GM12878 (cell line): ENCODE data around the gene GOSR2. TPM values are rescaled to one million over a fixed set of nuclear protein-coding genes. Genes with fewer than 3 reads are reported as not detected.

Experiments
- BHLHE40 ChIP-seq, 2 experiments: fragments of 450-650 bp in 1 of 2; IDR thresholded peaks; 2 replicates each; pipeline ENCODE4 v1.6.1; 2011 to 2017; ENCODE audit warnings: low read depth in 2 of 2, borderline replicate concordance in 1 of 2, improper control_type of control experiment in 1 of 2, low read length in 1 of 2, mild to moderate bottlenecking in 1 of 2
- CBX3 ChIP-seq: fragments of 200-600 bp; sonication (generic); IDR thresholded peaks from 2 replicates; pipeline ENCODE4 v1.6.1; 2016; ENCODE audit warnings: low read depth, borderline replicate concordance
- CREB1 ChIP-seq: IDR thresholded peaks from 2 replicates; pipeline ENCODE4 v1.6.1; 2012; ENCODE audit warnings: low read depth, mild to moderate bottlenecking, inconsistent platforms
- EZH2 ChIP-seq: IDR thresholded peaks from 2 replicates; pipeline ENCODE4 v1.6.1; 2012; ENCODE audit warnings: low read depth, mild to moderate bottlenecking, control low read depth, inconsistent platforms, low read length, borderline replicate concordance; ENCODE audit not compliant: control insufficient read depth
- FOS ChIP-seq: IDR thresholded peaks from 3 replicates; pipeline ENCODE4 v1.6.1; 2011; ENCODE audit warnings: borderline replicate concordance; ENCODE audit not compliant: insufficient read length; ENCODE audit errors: extremely low read depth
- FOXK2 ChIP-seq: fragments of 450-650 bp; IDR thresholded peaks from 2 replicates; pipeline ENCODE4 v1.6.1; 2017; ENCODE audit warnings: mild to moderate bottlenecking, moderate library complexity
- GATAD2B ChIP-seq: fragments of 450-650 bp; conservative IDR thresholded peaks from 2 replicates; pipeline ENCODE4 v1.6.1; 2017; ENCODE audit warnings: low read depth, mild to moderate bottlenecking, moderate library complexity
- IKZF1 ChIP-seq: fragments of 450-650 bp; conservative IDR thresholded peaks from 2 replicates; pipeline ENCODE4 v1.6.1; 2017; ENCODE audit warnings: antibody characterized with exemption, mild to moderate bottlenecking
- IRF4 ChIP-seq: IDR thresholded peaks from 2 replicates; pipeline ENCODE4 v1.6.1; 2011; ENCODE audit warnings: low read depth, low read length
- MYB ChIP-seq: fragments of 150-350 bp; IDR thresholded peaks from 2 replicates; pipeline ENCODE4 v1.6.1; 2014; ENCODE audit warnings: mild to moderate bottlenecking, low read depth, low read length, borderline replicate concordance
- NFIC ChIP-seq: IDR thresholded peaks from 2 replicates; pipeline ENCODE4 v1.6.1; 2012; ENCODE audit warnings: low read depth, mild to moderate bottlenecking, inconsistent platforms, low read length, moderate library complexity
- NFXL1 ChIP-seq: fragments of 450-650 bp; IDR thresholded peaks from 2 replicates; pipeline ENCODE4 v1.6.1; 2017; ENCODE audit warnings: antibody characterized with exemption, mild to moderate bottlenecking, borderline replicate concordance
- PML ChIP-seq: IDR thresholded peaks from 2 replicates; pipeline ENCODE4 v1.6.1; 2012; ENCODE audit warnings: low read length, inconsistent platforms
- RB1 ChIP-seq: fragments of 450-650 bp; formaldehyde crosslinking; IDR thresholded peaks from 2 replicates; pipeline ENCODE4 v1.6.1; 2017; ENCODE audit warnings: mild to moderate bottlenecking, borderline replicate concordance
- RUNX3 ChIP-seq: IDR thresholded peaks from 2 replicates; pipeline ENCODE4 v1.6.1; 2012; ENCODE audit warnings: low read length, inconsistent platforms
- SMAD1 ChIP-seq: fragments of 450-650 bp; IDR thresholded peaks from 2 replicates; pipeline ENCODE4 v1.6.1; 2018; ENCODE audit warnings: mild to moderate bottlenecking, low read depth; ENCODE audit not compliant: partially characterized antibody
- SMC3 ChIP-seq: IDR thresholded peaks from 2 replicates; pipeline ENCODE4 v1.6.1; 2011; ENCODE audit warnings: low read length, improper control_type of control experiment, borderline replicate concordance
- SRF ChIP-seq, 2 experiments: IDR thresholded peaks; 2 replicates each; pipeline ENCODE4 v1.6.1; 2011; ENCODE audit warnings: low read depth in 2 of 2, low read length in 2 of 2, mild to moderate bottlenecking in 1 of 2, moderate library complexity in 1 of 2
- SUPT20H ChIP-seq: IDR thresholded peaks from 2 replicates; pipeline ENCODE4 v1.6.1; 2011; ENCODE audit warnings: low read depth, mild to moderate bottlenecking, low read length, moderate library complexity, borderline replicate concordance; ENCODE audit not compliant: control insufficient read depth
- TCF7 ChIP-seq: IDR thresholded peaks from 2 replicates; pipeline ENCODE4 v1.6.1; 2014; ENCODE audit warnings: antibody characterized with exemption, borderline replicate concordance
- ZBED1 ChIP-seq: IDR thresholded peaks from 2 replicates; pipeline ENCODE4 v1.6.1; 2016; ENCODE audit warnings: borderline replicate concordance
- ZSCAN29 ChIP-seq: fragments of 450-650 bp; IDR thresholded peaks from 2 replicates; pipeline ENCODE4 v1.6.1; 2017; ENCODE audit warnings: mild to moderate bottlenecking, moderate library complexity
- polyA plus RNA-seq, 11 experiments: library from polyadenylated mRNA; depleted of rRNA in 4 of 11; unstranded in 6 of 11; stranded (reverse) in 5 of 11; fragments of >200 nt; fragmentation: Nextera tagmentation in 4 of 11; fragmentation: Illumina TruSeq in 1 of 11; extraction: Ambion mirVana in 4 of 11; extraction: Trizol in 1 of 11; gene quantifications; 1 replicate in 1 of 11; 2 replicates in 10 of 11; pipeline versions ENCODE4 v1.2.1 to v1.2.3, GENCODE V29; 2011 to 2016; ENCODE audit warnings: inconsistent platforms in 2 of 11, missing spikeins in 2 of 11, low read depth in 1 of 11
- total RNA-seq, 4 experiments: library from RNA; depleted of rRNA in 3 of 4; stranded (reverse); fragments of >200 nt in 3 of 4; fragmentation: Illumina TruSeq in 1 of 4; extraction: Trizol in 1 of 4; gene quantifications; 2 replicates each; pipeline versions ENCODE4 v1.2.1 to v1.2.3, GENCODE V29; 2013 to 2021
- TF ChIP-seq, protein P1 (sequence below): IDR thresholded peaks from 2 replicates; pipeline ENCODE4 v1.6.1; 2011; ENCODE audit warnings: borderline replicate concordance, low read depth, mild to moderate bottlenecking, moderate library complexity, low read length; ENCODE audit not compliant: insufficient read depth, poor library complexity, severe bottlenecking
- TF ChIP-seq, protein P2 (sequence below): IDR thresholded peaks from 2 replicates; pipeline ENCODE4 v1.6.1; 2012; ENCODE audit warnings: low read length, inconsistent platforms
- TF ChIP-seq, protein P3 (sequence below): fragments of 450-650 bp; IDR thresholded peaks from 2 replicates; pipeline ENCODE4 v1.6.1; 2017; ENCODE audit warnings: low read depth, mild to moderate bottlenecking, moderate library complexity
- TF ChIP-seq, protein P4 (sequence below): IDR thresholded peaks from 2 replicates; pipeline ENCODE4 v1.6.1; 2012; ENCODE audit warnings: low read depth, low read length, improper control_type of control experiment

The GOSR2 gene
- total and polyA plus RNA-seq, 10 of the 15 experiments (the other 5 are each of a cell fraction or from before 2014, with no cell fraction given) = 30.1 to 64.5 (median 47.0) TPM

DNA sequence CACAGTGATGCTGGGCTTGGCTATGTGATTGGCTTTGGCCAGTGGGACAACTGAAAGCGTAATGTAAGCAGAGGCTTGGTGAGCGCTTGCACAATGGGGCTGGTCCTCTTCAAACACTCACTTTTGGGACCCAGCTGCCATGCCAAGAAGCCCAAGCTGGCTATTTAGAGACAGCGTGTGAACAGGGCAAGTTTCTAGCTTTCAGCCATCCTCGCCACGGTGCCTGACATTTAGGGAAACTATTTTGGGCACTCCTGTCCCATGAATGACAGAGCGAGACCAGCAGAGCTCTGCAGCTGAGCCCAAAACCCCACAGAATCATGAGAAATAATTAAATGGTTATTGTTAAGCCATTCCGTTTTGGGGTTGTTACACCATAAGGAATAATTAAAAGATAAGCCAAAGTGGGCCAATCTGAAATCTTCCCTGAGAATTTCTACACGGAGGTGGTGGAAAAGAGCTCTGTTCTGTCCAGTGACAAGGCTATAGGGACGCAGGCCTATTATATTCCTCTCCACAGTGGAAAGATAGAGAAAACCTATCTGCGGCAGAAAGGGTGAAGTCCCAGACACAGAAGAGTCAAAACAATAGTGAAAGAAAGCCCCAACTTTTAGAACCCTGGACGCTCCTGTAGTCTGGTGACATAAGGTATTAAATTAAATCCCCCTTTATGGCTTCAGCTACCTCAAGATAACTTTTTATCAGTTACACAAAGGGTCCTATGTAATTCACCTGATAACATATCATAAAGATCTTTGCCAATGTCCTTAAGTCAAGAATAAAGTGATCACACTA is 66.9 kb downstream of the GOSR2 start (continued):
- TF ChIP-seq FOS = no peak
- peak; percentile 58 for TF ChIP-seq RUNX3
- TF ChIP-seq BHLHE40 (IDR thresholded peaks at IDR 0.05; ENCODE audit: borderline replicate concordance in 1 of 2, low read depth in 2 of 2, low read length in 1 of 2) = peak in 1 of 2 experiments; percentile 21; a peak in 1 of 4 replicates
- no peak for TF ChIP-seq RB1
- TF ChIP-seq, protein P1, sequence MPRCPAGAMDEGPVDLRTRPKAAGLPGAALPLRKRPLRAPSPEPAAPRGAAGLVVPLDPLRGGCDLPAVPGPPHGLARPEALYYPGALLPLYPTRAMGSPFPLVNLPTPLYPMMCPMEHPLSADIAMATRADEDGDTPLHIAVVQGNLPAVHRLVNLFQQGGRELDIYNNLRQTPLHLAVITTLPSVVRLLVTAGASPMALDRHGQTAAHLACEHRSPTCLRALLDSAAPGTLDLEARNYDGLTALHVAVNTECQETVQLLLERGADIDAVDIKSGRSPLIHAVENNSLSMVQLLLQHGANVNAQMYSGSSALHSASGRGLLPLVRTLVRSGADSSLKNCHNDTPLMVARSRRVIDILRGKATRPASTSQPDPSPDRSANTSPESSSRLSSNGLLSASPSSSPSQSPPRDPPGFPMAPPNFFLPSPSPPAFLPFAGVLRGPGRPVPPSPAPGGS = no peak
- TF ChIP-seq SMAD1 = no peak
- no peak for TF ChIP-seq SMC3
- TF ChIP-seq ZSCAN29 = no peak
- no peak for TF ChIP-seq NFXL1
- TF ChIP-seq, protein P2, sequence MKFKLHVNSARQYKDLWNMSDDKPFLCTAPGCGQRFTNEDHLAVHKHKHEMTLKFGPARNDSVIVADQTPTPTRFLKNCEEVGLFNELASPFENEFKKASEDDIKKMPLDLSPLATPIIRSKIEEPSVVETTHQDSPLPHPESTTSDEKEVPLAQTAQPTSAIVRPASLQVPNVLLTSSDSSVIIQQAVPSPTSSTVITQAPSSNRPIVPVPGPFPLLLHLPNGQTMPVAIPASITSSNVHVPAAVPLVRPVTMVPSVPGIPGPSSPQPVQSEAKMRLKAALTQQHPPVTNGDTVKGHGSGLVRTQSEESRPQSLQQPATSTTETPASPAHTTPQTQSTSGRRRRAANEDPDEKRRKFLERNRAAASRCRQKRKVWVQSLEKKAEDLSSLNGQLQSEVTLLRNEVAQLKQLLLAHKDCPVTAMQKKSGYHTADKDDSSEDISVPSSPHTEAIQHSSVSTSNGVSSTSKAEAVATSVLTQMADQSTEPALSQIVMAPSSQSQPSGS = 0 out of 2 replicates have a peak, but pooled peaks have one; percentile 38
- TF ChIP-seq SRF (IDR thresholded peaks at IDR 0.05; ENCODE audit: low read depth in 2 of 2, low read length in 2 of 2) = no peak
- TF ChIP-seq IKZF1 = 0 out of 2 replicates have a peak, but pooled peaks have one; percentile 23
- no peak for TF ChIP-seq PML
- no peak for TF ChIP-seq EZH2
- no peak for TF ChIP-seq ZBED1
- no peak for TF ChIP-seq SUPT20H
- TF ChIP-seq CBX3 = no peak
- TF ChIP-seq CREB1 = no peak
- peak; percentile 56; the same call in 1 of the 2 replicates for TF ChIP-seq IRF4
- no peak for TF ChIP-seq MYB
- no peak for TF ChIP-seq NFIC
- no peak for TF ChIP-seq FOXK2
- TF ChIP-seq, protein P3, sequence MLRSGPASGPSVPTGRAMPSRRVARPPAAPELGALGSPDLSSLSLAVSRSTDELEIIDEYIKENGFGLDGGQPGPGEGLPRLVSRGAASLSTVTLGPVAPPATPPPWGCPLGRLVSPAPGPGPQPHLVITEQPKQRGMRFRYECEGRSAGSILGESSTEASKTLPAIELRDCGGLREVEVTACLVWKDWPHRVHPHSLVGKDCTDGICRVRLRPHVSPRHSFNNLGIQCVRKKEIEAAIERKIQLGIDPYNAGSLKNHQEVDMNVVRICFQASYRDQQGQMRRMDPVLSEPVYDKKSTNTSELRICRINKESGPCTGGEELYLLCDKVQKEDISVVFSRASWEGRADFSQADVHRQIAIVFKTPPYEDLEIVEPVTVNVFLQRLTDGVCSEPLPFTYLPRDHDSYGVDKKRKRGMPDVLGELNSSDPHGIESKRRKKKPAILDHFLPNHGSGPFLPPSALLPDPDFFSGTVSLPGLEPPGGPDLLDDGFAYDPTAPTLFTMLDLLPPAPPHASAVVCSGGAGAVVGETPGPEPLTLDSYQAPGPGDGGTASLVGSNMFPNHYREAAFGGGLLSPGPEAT = no peak; the same call in 1 of the 2 replicates
- TF ChIP-seq GATAD2B = no peak
- TF ChIP-seq, protein P4, sequence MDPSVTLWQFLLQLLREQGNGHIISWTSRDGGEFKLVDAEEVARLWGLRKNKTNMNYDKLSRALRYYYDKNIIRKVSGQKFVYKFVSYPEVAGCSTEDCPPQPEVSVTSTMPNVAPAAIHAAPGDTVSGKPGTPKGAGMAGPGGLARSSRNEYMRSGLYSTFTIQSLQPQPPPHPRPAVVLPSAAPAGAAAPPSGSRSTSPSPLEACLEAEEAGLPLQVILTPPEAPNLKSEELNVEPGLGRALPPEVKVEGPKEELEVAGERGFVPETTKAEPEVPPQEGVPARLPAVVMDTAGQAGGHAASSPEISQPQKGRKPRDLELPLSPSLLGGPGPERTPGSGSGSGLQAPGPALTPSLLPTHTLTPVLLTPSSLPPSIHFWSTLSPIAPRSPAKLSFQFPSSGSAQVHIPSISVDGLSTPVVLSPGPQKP = no peak
- TF ChIP-seq TCF7 = no peak
